ENCODE data around the gene NOTCH1. TPM values are rescaled to one million over a fixed set of nuclear protein-coding genes. Genes with fewer than 3 reads are reported as not detected.
A peak's percentile ranks its signal among the peaks of the same experiment; 100 is the strongest.

The NOTCH1 gene
- total and polyA plus RNA-seq, 2 of the 13 experiments (the other 11 are each of a cell fraction or from before 2014, with no cell fraction given): 0.09 to 0.35 TPM

DNA sequence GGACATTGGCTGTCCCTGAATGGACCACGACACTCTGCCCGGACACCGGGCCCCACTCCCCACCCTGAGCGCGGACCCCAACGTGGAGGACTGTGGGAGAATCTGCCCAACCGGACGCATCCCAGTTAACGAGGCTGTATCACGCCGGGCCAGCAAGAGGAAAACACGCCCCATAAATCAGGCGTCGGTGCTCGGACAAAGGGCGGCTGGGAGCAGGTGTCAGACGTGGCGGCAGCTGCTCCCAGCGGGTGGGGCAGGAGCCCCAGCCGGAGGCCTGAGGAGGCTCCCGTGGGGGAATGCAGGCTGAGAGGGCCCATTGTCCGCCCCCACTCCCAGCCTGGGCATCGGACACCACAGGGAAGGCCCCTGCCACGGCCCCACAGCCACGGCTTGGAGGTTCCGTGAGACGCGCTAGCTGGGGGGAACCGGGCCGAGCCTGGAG is 19.2 kb downstream of the NOTCH1 start (continued):
- no peak for TF ChIP-seq ZNF34 (CRISPR knock-in tag; IDR thresholded peaks at IDR 0.05; ENCODE audit: borderline replicate concordance)
- TF ChIP-seq MAFF (IDR thresholded peaks at IDR 0.05; ENCODE audit: low read depth, low read length): no peak
- TF ChIP-seq ZNF44 (CRISPR knock-in tag; IDR thresholded peaks at IDR 0.05): no peak
- no peak for TF ChIP-seq WIZ (CRISPR knock-in tag; IDR thresholded peaks at IDR 0.05)
- peak; percentile 79 for TF ChIP-seq HNRNPL (IDR thresholded peaks at IDR 0.05; ENCODE audit: low read depth, low read length)
- no peak for TF ChIP-seq FOXC1 (CRISPR knock-in tag; IDR thresholded peaks at IDR 0.05; ENCODE audit: borderline replicate concordance)
- no peak for TF ChIP-seq POLR2G (IDR thresholded peaks at IDR 0.05; ENCODE audit: low read depth, low read length)
- TF ChIP-seq, protein P1, sequence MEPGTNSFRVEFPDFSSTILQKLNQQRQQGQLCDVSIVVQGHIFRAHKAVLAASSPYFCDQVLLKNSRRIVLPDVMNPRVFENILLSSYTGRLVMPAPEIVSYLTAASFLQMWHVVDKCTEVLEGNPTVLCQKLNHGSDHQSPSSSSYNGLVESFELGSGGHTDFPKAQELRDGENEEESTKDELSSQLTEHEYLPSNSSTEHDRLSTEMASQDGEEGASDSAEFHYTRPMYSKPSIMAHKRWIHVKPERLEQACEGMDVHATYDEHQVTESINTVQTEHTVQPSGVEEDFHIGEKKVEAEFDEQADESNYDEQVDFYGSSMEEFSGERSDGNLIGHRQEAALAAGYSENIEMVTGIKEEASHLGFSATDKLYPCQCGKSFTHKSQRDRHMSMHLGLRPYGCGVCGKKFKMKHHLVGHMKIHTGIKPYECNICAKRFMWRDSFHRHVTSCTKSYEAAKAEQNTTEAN (CRISPR knock-in tag; conservative IDR thresholded peaks at IDR 0.05): no peak
- no peak for TF ChIP-seq POGZ (CRISPR knock-in tag; IDR thresholded peaks at IDR 0.05)
- TF ChIP-seq, protein P2, sequence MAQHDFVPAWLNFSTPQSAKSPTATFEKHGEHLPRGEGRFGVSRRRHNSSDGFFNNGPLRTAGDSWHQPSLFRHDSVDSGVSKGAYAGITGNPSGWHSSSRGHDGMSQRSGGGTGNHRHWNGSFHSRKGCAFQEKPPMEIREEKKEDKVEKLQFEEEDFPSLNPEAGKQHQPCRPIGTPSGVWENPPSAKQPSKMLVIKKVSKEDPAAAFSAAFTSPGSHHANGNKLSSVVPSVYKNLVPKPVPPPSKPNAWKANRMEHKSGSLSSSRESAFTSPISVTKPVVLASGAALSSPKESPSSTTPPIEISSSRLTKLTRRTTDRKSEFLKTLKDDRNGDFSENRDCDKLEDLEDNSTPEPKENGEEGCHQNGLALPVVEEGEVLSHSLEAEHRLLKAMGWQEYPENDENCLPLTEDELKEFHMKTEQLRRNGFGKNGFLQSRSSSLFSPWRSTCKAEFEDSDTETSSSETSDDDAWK (CRISPR knock-in tag; IDR thresholded peaks at IDR 0.05): no peak
- no peak for TF ChIP-seq SP2 (CRISPR knock-in tag; IDR thresholded peaks at IDR 0.05)
- TF ChIP-seq GTF2F1 (IDR thresholded peaks at IDR 0.05; ENCODE audit: low read length): no peak
- no peak for TF ChIP-seq ZNF235 (CRISPR knock-in tag; IDR thresholded peaks at IDR 0.05; ENCODE audit: borderline replicate concordance)
- no peak for TF ChIP-seq ZNF451 (CRISPR knock-in tag; IDR thresholded peaks at IDR 0.05)
- no peak for TF ChIP-seq CCDC6 (CRISPR knock-in tag; IDR thresholded peaks at IDR 0.05)
- no peak for TF ChIP-seq TEAD2 (CRISPR knock-in tag; IDR thresholded peaks at IDR 0.05)
- no peak for TF ChIP-seq MIXL1 (CRISPR knock-in tag; IDR thresholded peaks at IDR 0.05)
- TF ChIP-seq MATR3 (CRISPR knock-in tag; IDR thresholded peaks at IDR 0.05): no peak
- TF ChIP-seq ZBTB42 (CRISPR knock-in tag; IDR thresholded peaks at IDR 0.05): no peak
- TF ChIP-seq, protein P3, sequence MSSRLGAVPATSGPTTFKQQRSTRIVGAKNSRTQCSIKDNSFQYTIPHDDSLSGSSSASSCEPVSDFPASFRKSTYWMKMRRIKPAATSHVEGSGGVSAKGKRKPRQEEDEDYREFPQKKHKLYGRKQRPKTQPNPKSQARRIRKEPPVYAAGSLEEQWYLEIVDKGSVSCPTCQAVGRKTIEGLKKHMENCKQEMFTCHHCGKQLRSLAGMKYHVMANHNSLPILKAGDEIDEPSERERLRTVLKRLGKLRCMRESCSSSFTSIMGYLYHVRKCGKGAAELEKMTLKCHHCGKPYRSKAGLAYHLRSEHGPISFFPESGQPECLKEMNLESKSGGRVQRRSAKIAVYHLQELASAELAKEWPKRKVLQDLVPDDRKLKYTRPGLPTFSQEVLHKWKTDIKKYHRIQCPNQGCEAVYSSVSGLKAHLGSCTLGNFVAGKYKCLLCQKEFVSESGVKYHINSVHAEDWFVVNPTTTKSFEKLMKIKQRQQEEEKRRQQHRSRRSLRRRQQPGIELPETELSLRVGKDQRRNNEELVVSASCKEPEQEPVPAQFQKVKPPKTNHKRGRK (CRISPR knock-in tag; IDR thresholded peaks at IDR 0.05): no peak
- no peak for TF ChIP-seq SALL1 (CRISPR knock-in tag; IDR thresholded peaks at IDR 0.05)
- TF ChIP-seq ZNF3 (CRISPR knock-in tag; IDR thresholded peaks at IDR 0.05): no peak
- TF ChIP-seq SRSF4 (IDR thresholded peaks at IDR 0.05; ENCODE audit: low read depth, low read length, poor library complexity, severe bottlenecking): no peak
- no peak for TF ChIP-seq KAT8 (CRISPR knock-in tag; IDR thresholded peaks at IDR 0.05)
- 0 out of 2 replicates have a peak, but pooled peaks have one; percentile 5 for TF ChIP-seq MYC (CRISPR knock-in tag; IDR thresholded peaks at IDR 0.05; ENCODE audit: borderline replicate concordance)
